ENCODE data around the gene LYPD6B.

DNA sequence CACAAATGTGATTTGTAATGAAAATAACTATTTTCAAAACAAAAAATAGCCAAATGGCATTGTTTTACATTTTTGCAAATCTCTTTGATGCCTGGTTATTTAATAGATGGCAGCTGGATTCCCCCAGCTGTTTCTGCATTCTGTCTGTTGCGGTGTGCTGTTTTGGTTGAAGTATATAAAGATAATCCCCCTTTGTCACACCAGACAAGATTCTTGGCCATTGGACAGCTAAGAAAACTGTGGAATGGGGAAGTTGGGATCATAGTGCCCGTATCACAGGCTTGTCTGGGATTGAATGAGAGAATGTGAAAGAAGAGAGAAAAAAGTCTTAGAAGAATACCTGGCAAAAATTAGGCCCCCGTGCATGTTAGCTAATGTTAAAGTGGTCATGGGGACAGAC, 19.5 kb upstream of the LYPD6B start:
- TF ChIP-seq, protein P1, sequence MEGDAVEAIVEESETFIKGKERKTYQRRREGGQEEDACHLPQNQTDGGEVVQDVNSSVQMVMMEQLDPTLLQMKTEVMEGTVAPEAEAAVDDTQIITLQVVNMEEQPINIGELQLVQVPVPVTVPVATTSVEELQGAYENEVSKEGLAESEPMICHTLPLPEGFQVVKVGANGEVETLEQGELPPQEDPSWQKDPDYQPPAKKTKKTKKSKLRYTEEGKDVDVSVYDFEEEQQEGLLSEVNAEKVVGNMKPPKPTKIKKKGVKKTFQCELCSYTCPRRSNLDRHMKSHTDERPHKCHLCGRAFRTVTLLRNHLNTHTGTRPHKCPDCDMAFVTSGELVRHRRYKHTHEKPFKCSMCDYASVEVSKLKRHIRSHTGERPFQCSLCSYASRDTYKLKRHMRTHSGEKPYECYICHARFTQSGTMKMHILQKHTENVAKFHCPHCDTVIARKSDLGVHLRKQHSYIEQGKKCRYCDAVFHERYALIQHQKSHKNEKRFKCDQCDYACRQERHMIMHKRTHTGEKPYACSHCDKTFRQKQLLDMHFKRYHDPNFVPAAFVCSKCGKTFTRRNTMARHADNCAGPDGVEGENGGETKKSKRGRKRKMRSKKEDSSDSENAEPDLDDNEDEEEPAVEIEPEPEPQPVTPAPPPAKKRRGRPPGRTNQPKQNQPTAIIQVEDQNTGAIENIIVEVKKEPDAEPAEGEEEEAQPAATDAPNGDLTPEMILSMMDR (IDR thresholded peaks at IDR 0.05; ENCODE audit: low read length), result no peak
- TF ChIP-seq EZH2 (optimal IDR thresholded peaks at IDR 0.05; ENCODE audit: low read depth, low read length) (no peak), EZH2phosphoT487 (IDR thresholded peaks at IDR 0.05; ENCODE audit: low read length) (no peak)
